HG03442 (cell line): ENCODE data around the gene FUT3.

Experiments
- ATAC-seq: cut with Tn5 transposase; IDR thresholded peaks from one replicate; pipeline ENCODE4 v1.9.1; 2021; ENCODE audit warnings: mild to moderate bottlenecking, moderate library complexity; ENCODE audit not compliant: unreplicated experiment

The FUT3 gene

DNA sequence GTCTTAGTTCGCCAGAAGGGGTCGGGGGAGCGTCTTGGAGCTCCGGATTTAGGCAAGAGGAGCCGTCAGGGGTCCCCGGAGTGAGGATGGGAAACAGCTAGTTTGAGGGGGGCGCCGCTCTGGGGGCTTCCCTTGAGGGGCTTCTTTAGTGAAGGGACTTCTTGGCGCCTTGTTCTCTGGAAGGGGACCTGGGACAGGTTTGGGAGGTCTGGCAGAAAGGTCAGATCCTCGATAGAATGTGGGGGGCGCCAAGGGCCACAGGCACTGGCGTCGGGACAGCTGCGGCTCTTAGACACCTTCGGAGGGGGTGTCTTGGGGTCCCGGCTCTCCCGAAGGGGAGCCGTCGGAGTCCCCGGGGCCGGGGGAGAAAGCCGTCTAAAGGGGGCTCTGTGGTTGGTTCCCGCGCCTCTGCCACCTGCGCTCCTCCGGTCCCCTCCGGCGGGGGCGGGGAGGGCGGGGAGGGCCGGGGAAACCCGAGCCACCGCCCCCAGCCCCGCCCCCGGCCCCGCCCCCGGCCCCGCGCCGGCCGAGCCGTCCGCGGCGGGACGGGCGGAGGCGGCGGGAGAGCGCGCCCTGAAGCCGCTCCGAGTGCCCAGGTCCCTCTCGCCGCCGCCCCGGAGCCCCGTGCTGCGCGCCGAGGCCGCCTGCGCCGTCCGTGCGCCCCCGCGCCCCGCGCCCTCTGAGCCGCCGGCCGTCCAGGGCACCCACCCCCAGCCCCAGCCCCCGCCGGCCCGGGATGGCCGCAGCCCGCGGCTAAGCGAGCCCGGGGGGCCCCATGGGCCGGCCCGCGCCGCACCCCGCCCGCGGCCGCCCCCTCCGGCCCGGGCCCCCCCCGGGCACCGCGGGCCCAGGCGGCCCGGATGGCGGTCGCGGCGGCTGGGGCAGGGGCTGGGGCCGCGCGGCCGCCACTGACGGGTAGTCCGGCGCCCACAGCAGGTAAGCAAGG, 46.5 kb downstream of the FUT3 start, which contains the start of gene NRTN:
Gene NRTN (plus strand): TSS at position 552 of the 946 bp plus-strand sequence. CDS start 19,099 bp downstream, outside the sequence.
- ATAC-seq = no peak

DNA sequence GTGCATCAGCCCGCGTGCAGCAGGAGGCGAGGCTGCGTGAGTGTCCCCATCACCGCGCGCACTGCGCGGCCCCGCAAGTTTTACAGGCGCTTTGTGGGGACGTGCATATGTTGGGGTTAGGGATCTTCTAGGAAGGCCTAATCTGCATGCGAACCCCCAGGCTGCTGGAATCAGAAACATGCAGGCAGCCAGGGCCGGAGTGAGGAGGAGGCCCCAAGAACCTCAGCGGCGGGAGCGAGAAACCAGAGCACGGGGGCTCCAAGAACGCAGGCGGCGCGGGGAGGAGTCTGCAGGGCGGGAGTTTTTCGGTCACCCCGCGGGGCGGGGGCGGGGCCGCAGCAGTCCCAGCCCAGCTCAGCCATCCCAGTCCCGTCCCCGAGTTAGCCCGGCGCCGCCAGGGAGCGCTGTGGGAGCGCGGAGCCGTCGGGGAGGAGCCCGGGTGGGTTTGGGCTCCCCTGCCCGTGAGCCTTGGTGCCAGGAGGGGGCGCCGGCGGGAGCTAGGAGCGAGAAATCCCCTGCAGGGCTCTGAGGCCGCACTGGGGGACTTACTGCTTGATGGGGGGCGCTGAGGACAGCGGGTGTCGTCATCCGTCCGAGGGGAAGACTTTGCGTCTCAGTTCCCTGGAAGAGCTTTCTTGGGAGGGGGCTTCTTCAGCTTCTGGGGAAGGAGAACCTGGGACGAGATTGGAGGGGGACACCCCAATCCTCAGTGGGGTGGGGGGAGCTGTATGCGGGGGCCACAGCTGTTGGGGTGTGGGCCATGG, 47.3 kb downstream of the FUT3 start:
- peak; percentile 65 for ATAC-seq

DNA sequence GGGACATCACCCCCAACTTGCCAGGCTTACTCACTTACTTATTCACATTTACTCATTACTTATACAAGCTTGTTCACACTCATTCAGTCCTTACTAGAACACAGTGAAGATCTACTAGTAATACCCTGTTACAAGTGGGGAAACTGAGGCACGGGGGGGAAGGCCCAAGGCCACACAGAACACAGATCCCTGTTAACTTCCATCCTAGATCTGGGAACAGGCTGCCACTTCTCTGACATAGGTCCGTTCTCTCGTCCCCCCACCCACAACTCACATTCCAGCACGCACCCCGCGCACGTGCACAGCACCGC, 47.9 kb downstream of the FUT3 start:
- ATAC-seq = no peak

DNA sequence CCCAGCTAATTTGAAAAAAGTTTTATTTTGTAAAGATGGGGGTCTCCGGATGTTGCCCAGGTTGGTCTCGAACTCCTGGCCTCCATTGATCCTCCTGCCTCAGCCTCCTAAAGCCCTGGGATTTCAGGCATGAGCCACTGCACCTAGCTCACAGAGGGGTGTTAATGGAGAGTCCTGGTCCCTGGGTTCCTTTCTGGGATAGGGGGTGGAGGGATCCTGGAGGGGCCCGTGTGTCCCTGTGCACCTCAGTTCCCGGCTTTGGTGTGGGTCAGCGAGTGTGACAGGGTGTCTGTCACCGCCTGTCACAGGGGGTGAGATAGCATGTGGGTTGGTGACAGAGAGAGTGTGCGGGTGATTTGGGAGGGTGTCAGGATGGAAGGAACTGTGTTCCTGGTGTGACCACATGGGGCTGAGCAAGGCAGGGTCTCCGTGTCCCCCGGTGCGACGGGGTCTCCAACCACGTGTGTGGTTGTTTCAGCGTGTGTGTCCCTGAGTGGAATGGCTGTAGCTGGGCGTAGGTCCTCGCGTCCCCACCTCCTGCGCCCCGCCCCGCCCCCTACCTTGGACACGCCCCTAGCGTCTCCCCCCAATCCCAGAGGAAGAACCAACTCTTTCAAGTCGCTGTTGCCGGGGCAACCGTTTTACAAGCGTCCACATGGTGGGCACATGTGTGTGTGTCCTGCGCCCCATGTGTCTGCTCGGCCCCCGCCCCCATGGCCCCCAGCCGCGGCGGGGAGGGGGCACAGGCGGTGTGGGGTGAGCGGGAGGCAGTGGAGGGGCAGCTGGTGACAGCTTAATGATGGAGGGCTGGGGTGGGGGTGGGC, 49.2 kb downstream of the FUT3 start:
- ATAC-seq = no peak

DNA sequence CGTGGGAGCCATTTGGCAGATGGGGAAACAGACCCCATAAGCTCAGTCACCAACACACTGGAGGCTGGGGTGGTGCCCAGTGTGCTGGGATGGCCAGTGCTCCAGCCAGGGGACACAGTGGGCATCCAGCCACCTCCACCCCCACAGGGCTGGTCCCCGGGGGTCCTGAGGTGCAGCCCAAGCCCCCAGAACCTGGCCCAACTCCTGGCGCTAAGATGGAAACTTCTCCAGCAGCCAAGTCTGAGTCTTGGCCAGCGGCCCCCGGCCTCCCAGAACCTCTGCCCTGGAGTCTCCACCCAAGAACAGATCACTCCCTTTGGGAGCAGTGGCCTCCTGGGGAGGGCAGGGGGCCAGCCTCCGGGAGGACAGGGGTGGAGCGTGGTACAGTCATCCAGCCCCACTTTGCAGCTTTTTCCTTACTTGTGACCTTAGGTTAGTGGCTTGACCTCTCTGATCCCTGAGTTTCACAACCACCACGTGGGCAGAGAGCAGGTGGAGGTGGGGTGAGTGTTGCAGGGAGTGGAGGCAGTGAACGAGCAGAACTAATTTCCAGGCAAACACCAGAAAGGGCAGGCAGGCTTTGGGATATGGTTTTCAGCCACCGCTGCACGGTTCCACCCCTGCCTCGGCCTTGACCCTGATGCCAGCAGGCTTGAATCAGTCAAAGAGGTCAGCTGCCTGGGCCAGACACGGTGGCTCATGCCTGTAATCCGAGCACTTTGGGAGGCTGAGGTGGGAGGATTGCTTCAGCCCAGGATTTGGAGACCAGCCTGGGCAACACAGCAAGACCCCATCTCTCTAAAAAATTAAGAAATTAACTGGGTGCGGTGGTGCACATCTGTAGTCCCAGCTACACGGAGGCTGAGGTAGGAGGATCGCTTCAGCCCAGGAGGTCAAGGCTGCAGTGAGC, 50.6 kb downstream of the FUT3 start:
- no peak for ATAC-seq

DNA sequence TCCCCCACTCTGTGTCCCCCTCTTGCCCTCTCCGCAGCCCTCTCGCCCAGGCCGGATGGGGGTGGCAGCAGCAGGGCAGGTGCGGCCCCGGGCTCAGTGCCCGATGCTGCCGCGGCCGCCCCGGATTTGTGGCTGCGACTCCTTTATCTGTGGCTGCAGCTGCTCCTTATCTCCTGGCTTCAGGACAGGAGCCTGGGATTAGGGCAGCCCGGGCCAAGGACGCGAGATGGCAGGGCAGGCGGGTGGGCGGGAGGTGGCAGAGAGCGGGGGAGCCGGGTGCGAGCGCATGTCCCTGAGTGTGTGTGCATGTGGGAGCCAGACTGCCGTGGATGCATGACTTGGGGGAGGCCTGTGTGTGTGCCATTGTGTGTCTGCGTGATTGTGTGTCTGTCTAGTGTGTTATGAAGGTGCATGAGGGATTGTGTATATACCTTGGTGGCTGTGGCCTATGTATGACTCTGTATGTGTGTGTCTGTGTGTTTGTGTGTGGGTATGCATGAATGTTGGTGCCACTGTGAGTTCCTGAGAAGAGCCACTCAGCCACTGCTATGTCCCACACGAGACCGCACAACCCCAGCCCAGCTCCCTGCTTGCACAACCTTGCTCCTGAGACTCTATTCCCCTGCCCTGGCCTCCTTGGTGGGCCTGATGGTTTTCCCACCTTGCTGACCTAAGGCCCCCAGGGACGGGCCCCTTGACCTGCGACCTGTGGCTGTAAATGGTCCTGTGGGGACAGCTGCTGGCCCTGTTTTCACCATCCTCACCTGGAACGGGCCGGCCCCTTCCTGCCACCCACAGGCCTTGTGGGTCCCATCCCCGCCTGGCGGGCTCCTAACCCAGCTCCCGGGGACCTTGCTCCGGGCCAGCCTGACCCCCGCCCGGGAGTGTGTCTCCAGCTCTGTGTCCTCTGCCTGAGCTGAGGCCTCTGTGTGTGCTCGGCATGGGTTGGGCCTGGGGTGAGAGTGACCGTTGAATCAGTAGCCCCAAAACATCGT, 51.7 kb downstream of the FUT3 start:
- no peak for ATAC-seq

DNA sequence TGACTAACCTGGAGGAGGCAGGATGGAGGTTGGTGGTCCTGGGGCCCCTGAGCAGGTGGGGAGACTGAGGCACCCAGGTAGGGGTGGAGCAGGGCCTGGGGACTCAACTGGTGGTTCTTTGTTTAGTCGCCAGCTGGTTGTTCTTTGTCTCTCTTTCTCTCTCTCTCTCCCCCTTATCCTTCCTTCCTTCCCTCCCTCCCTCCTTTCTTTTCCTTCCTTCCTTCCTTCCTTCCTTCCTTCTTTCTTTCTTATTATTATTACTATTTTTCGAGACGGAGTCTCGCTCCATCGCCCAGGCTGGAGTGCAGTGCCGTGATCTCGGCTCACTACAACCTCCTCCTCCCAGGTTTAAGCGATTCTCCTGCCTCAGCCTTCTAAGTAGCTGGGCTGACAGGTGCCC, 53.0 kb downstream of the FUT3 start:
- no peak for ATAC-seq

DNA sequence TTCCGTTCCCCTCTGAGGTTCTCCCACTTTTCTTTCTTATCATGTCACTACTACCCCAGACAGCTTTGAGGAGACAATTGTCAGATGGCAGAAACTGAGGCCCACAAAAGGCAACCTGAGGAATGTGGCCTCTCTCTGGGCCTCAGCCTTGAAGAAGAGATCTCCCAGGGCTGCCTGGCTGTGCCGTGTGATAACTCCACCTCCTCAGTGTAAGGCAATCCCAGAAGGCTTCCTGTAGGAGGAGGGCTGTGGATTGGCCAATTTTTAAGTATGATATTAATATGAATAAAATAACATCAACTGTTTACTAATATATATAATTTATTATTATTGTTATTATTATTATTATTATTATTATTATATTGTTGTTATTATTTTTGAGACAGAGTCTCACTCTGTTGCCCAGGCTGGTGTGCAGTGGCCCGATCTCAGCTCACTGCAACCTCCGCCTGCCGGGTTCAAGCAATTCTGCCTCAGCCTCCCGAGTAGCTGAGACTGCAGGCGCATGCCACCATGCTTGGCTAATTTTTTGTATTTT, 55.8 kb downstream of the FUT3 start:
- no peak for ATAC-seq

DNA sequence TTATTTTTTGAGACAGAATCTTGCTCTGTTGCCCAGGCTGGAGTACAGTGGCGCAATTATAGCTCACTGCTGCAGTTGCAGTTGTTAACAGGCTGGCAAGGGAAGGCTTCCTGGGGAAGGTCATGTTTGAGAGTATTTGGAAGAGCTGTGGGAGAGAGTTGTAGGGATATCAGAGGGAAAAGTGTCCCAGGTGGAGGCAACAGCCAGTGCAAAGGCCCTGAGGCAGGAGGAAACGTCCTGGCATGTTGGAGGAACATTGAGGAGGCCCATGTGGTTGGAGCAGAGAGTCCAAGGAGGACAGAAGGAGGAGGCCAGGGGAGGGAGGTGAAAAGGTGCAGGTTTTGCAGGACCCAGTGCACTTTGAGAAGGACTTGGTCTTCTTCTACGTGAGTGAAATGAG, 58.1 kb downstream of the FUT3 start:
- no peak for ATAC-seq
